HUDEP-2 (cell line): Measurements from ENCODE around the gene FGGY.

ENCODE experiments used
- DNase-seq, 76 experiments: peaks; one replicate each; lab custom pipeline; 2025; ENCODE audit not compliant: unreplicated experiment in 76 of 76; lab: John Stamatoyannopoulos, UW

The FGGY gene

GRCh38 chr1:59410457-59410856, 113.6 kb downstream of the FGGY start:
- no peak for DNase-seq

- no peak for DNase-seq
Observed at GRCh38 chr1:59411147-59411546, 114.3 kb downstream of the FGGY start.

GRCh38 chr1:59412718-59413326, 115.9 kb downstream of the FGGY start:
- no peak for DNase-seq

- DNase-seq: no peak
Observed at GRCh38 chr1:59413327-59413720, 116.4 kb downstream of the FGGY start.

- DNase-seq: no peak
Observed at GRCh38 chr1:59414406-59415133, 117.7 kb downstream of the FGGY start.

GRCh38 chr1:59415286-59415850, 118.5 kb downstream of the FGGY start:
- no peak for DNase-seq

GRCh38 chr1:59415881-59416280, 119.0 kb downstream of the FGGY start:
- no peak for DNase-seq

- DNase-seq: no peak
Observed at GRCh38 chr1:59417406-59417805, 120.5 kb downstream of the FGGY start.

GRCh38 chr1:59418363-59419144, 121.7 kb downstream of the FGGY start:
- no peak for DNase-seq

- DNase-seq: no peak
Observed at GRCh38 chr1:59419361-59420140, 122.7 kb downstream of the FGGY start.

- DNase-seq: no peak
Observed at GRCh38 chr1:59421232-59421920, 124.5 kb downstream of the FGGY start.

GRCh38 chr1:59422921-59423575, 126.2 kb downstream of the FGGY start:
- no peak for DNase-seq

- DNase-seq: no peak
Observed at GRCh38 chr1:59427155-59427554, 130.3 kb downstream of the FGGY start.

- DNase-seq: no peak
Observed at GRCh38 chr1:59427784-59428183, 130.9 kb downstream of the FGGY start.

- DNase-seq: no peak
Observed at GRCh38 chr1:59428828-59429227, 131.9 kb downstream of the FGGY start.

- no peak for DNase-seq
Observed at GRCh38 chr1:59429656-59430055, 132.8 kb downstream of the FGGY start.

- DNase-seq: no peak
Observed at GRCh38 chr1:59431566-59432294, 134.8 kb downstream of the FGGY start.

GRCh38 chr1:59432531-59433439, 135.9 kb downstream of the FGGY start:
- DNase-seq: no peak
